ENCODE data around the gene CASZ1. TPM values are rescaled to one million over a fixed set of nuclear protein-coding genes. Genes with fewer than 3 reads are reported as not detected.

CASZ1 gene
- total and polyA plus RNA-seq, 2 donors (not counting 3 experiments of a cell fraction or from before 2014, with no cell fraction given), result 1.5 to 5.2 TPM

DNA sequence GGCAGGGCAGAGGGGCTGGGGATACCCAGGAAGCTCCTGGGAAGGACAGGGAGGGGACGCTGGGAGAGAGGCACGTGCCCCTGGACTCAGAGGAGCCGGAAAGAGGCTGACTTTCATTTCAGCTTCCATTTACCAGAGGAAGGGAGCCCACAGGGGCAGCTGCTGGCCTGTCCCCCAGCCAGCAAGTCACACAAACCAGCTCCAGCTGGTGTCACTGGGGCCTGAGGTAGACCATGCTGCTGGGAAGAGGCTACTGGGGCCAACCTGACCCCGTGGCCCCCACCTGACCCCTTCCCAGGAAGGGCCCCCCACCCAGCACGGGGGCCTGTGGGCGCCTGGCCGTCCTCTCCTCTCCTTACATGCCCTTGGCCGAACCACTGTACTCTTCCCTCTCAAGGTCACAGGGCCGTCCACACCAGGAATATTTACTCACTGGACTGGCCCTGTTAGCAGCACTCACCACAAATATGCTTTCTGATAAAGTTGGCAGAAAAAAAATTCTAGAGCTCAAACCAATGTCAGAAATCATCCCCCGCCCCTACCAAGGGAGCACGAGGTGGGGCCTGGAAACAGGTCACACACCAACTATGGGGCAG, 110.5 kb downstream of the CASZ1 start:
- Histone ChIP-seq H3K27me3 (ENCODE audit: control insufficient read depth in 2 of 2, insufficient read depth in 2 of 2, low read length in 2 of 2) (peaks cover 0 to 8% of the 10 kb centered on the region in 2 experiments), H3K9me1 (replicated peaks; ENCODE audit: control insufficient read depth, extremely low read depth, insufficient read depth, low read length) (no peaks in the 10 kb centered on the region), H3K27ac (ENCODE audit: insufficient read depth, low read depth, low read length) (no peak overlapping the region), H3K36me3 (ENCODE audit: control insufficient read depth in 2 of 2, extremely low read depth in 1 of 2, insufficient read depth in 2 of 2, low read length in 2 of 2) (no peaks in the 10 kb centered on the region), H3K4me1 (ENCODE audit: control insufficient read depth, extremely low read depth, insufficient read depth, low read length) (no peaks in the 10 kb centered on the region), H3K4me3 (replicated peaks in 1 of 3; ENCODE audit: insufficient read depth in 1 of 3, low read depth in 1 of 3, low read length in 3 of 3) (no peak overlapping the region), H3K9ac (replicated peaks; ENCODE audit: extremely low read depth, insufficient read depth, low read length) (no peak overlapping the region), H4K20me1 (replicated peaks; ENCODE audit: control insufficient read depth, extremely low read depth, insufficient read depth, low read length) (no peaks in the 10 kb centered on the region), H3K9me3 (replicated peaks; ENCODE audit: control insufficient read depth, insufficient read depth, low read length) (no peaks in the 10 kb centered on the region), H3K4me2 (ENCODE audit: insufficient read depth, low read length) (no peak overlapping the region), H3K79me2 (ENCODE audit: control insufficient read depth, insufficient read depth, low read length) (no peaks in the 10 kb centered on the region), H2AFZ (ENCODE audit: low read depth, low read length) (no peak overlapping the region)
- CTCF ChIA-PET, result no interaction called here
- intact Hi-C loops (cut with micrococcal nuclease) (no loop called here), dilution Hi-C loops (cut with MboI; ENCODE audit: extremely low pct_ligation_motif_present, low sequenced_read_pairs) (no loop called here)
- no peak for FAIRE-seq
- no peak for DNase-seq (ENCODE audit: low read depth, low spot score)
- no peak for TF ChIP-seq MYC (IDR thresholded peaks at IDR 0.05; ENCODE audit: low read depth, low read length)
- TF ChIP-seq CTCF (IDR thresholded peaks at IDR 0.05; ENCODE audit: extremely low read depth in 1 of 2, insufficient read depth in 1 of 2, low read depth in 1 of 2, low read length in 2 of 2), result no peak
- TF ChIP-seq JUN (IDR thresholded peaks at IDR 0.05; ENCODE audit: borderline replicate concordance, insufficient read depth, insufficient read length, low read depth), result no peak
- no peak for TF ChIP-seq FOS (IDR thresholded peaks at IDR 0.05; ENCODE audit: borderline replicate concordance, insufficient read depth, low read length)
- TF ChIP-seq POLR2A (IDR thresholded peaks at IDR 0.05; ENCODE audit: low read depth, low read length), result no peak
- POLR2A ChIA-PET, result no interaction called here
- no TSS peak for BruUV-seq (replicated peaks)

DNA sequence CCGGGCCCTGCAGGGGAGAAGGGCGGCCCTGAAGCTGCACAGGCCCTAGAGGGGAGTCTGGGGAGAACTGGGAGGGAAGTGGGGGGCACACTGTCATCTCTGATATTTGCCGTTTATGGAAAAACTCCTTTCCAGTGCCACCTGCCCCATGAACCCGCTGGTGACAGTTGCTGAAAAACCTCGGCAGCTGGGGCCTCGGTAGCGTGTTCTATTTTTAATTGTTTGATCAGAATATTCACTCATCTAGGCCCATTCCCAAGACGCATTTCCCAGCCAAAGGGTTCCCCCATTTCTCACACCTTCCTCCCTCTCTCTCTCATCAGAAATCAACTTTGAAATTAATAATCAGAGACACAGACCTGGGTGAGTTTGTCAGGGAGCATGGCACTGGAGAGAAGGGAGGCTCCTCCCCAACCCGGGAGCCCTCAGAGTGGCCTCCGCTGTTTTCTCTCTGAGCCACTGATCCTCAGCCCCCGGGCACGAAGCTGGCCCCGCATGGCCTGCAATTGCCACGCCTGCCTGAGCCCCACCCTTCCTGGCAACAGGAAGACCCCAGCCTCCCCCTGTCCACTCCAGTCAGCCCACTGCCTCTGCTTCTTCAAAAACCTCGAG, 111.1 kb downstream of the CASZ1 start:
- Histone ChIP-seq H3K4me3 (replicated peaks in 1 of 3; ENCODE audit: insufficient read depth in 1 of 3, low read depth in 1 of 3, low read length in 3 of 3) (no peak overlapping the region), H3K9ac (replicated peaks; ENCODE audit: extremely low read depth, insufficient read depth, low read length) (no peak overlapping the region), H3K79me2 (ENCODE audit: control insufficient read depth, insufficient read depth, low read length) (no peaks in the 10 kb centered on the region), H3K4me1 (ENCODE audit: control insufficient read depth, extremely low read depth, insufficient read depth, low read length) (no peaks in the 10 kb centered on the region), H2AFZ (ENCODE audit: low read depth, low read length) (no peak overlapping the region), H3K9me3 (replicated peaks; ENCODE audit: control insufficient read depth, insufficient read depth, low read length) (no peaks in the 10 kb centered on the region), H4K20me1 (replicated peaks; ENCODE audit: control insufficient read depth, extremely low read depth, insufficient read depth, low read length) (no peaks in the 10 kb centered on the region), H3K36me3 (ENCODE audit: control insufficient read depth in 2 of 2, extremely low read depth in 1 of 2, insufficient read depth in 2 of 2, low read length in 2 of 2) (no peaks in the 10 kb centered on the region), H3K27me3 (ENCODE audit: control insufficient read depth in 2 of 2, insufficient read depth in 2 of 2, low read length in 2 of 2) (peaks cover 0 to 8% of the 10 kb centered on the region in 2 experiments), H3K27ac (ENCODE audit: insufficient read depth, low read depth, low read length) (no peak overlapping the region), H3K4me2 (ENCODE audit: insufficient read depth, low read length) (no peak overlapping the region), H3K9me1 (replicated peaks; ENCODE audit: control insufficient read depth, extremely low read depth, insufficient read depth, low read length) (no peaks in the 10 kb centered on the region)
- ChIA-PET POLR2A (no interaction called here), CTCF (no interaction called here)
- DNase-seq (ENCODE audit: low read depth, low spot score), result no peak
- no peak for FAIRE-seq
- intact Hi-C loops (cut with micrococcal nuclease), result no loop called here
- no TSS peak for BruUV-seq (replicated peaks)
- TF ChIP-seq POLR2AphosphoS5 (IDR thresholded peaks at IDR 0.05; ENCODE audit: insufficient read depth, low read depth, low read length) (no peak), JUN (IDR thresholded peaks at IDR 0.05; ENCODE audit: borderline replicate concordance, insufficient read depth, insufficient read length, low read depth) (no peak), EZH2 (IDR thresholded peaks at IDR 0.05; ENCODE audit: borderline replicate concordance, low read depth, low read length, severe bottlenecking) (no peak), GATA2 (IDR thresholded peaks at IDR 0.05; ENCODE audit: insufficient read depth, insufficient read length, low read depth, low read length) (no peak), MYC (IDR thresholded peaks at IDR 0.05; ENCODE audit: low read depth, low read length) (no peak), POLR2A (IDR thresholded peaks at IDR 0.05; ENCODE audit: low read depth, low read length) (no peak), CTCF (IDR thresholded peaks at IDR 0.05; ENCODE audit: extremely low read depth in 1 of 2, insufficient read depth in 1 of 2, low read depth in 1 of 2, low read length in 2 of 2) (no peak), FOS (IDR thresholded peaks at IDR 0.05; ENCODE audit: borderline replicate concordance, insufficient read depth, low read length) (no peak)
- TF ChIP-seq, protein P1, sequence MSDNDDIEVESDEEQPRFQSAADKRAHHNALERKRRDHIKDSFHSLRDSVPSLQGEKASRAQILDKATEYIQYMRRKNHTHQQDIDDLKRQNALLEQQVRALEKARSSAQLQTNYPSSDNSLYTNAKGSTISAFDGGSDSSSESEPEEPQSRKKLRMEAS (IDR thresholded peaks at IDR 0.05; ENCODE audit: insufficient read depth, insufficient read length), result no peak
- dilution Hi-C loops (cut with MboI; ENCODE audit: extremely low pct_ligation_motif_present, low sequenced_read_pairs), result no loop called here
